Panc1 (cell line): Measurements from ENCODE around the gene ELAPOR1. TPM values are rescaled to one million over a fixed set of nuclear protein-coding genes. Genes with fewer than 3 reads are reported as not detected.

Experiments
- ATAC-seq: fragments of 200-7000 bp; cut with Tn5 transposase; 2 replicates; pipeline ENCODE4 v1.9.1; 2020; ENCODE audit warnings: mild to moderate bottlenecking, moderate library complexity
- BruUV-seq: library from RNA; stranded (reverse); fragments of 400-500 nt; replicated peaks from 2 replicates; lab custom pipeline; 2021; lab: Mats Ljungman, UMichigan
- CTCF ChIA-PET: fragments of 300-600 bp; sonication (Branson Sonifier 250); formaldehyde crosslinking; loops from one replicate; lab custom pipeline; 2022; ENCODE audit warnings: antibody characterized with exemption; lab: Charles Lee
- POLR2A ChIA-PET: fragments of 300-600 bp; sonication (Branson Sonifier 250); formaldehyde crosslinking; loops from one replicate; lab custom pipeline; 2022; ENCODE audit warnings: antibody characterized with exemption; lab: Charles Lee
- DNase-seq: peaks from one replicate; pipeline ENCODE4 v3.0.0-alpha.2; 2010; ENCODE audit warnings: low read depth, low spot score
- H3K27ac ChIP-seq: 2 replicates; pipeline ENCODE4 v1.5.1; 2011; ENCODE audit warnings: mild to moderate bottlenecking, low read length, inconsistent platforms
- H3K27me3 ChIP-seq: fragments of 200-500 bp; sonication (Bioruptor generic); 2 replicates; pipeline ENCODE4 v1.6.0; 2014; ENCODE audit warnings: low read length, inconsistent platforms; ENCODE audit not compliant: control insufficient read depth, insufficient read depth
- H3K36me3 ChIP-seq: fragments of 200-500 bp; sonication (Bioruptor generic); 2 replicates; pipeline ENCODE4 v1.5.1; 2014; ENCODE audit warnings: inconsistent platforms, mild to moderate bottlenecking, low read length, moderate library complexity; ENCODE audit not compliant: control insufficient read depth, insufficient read depth
- H3K4me1 ChIP-seq: 2 replicates; pipeline ENCODE4 v1.5.1; 2011; ENCODE audit warnings: inconsistent platforms, mild to moderate bottlenecking, low read length, moderate library complexity; ENCODE audit not compliant: control insufficient read depth, insufficient read depth
- H3K4me3 ChIP-seq, 2 experiments: 2 replicates each; pipeline ENCODE4 v1.5.1; 2011 to 2012; ENCODE audit warnings: low read depth in 2 of 2, low read length in 2 of 2, mild to moderate bottlenecking in 2 of 2, inconsistent platforms in 1 of 2, moderate library complexity in 1 of 2
- H3K9me3 ChIP-seq: fragments of 200-500 bp; sonication (Bioruptor generic); 2 replicates; pipeline ENCODE4 v1.5.1; 2014; ENCODE audit warnings: low read depth, mild to moderate bottlenecking, inconsistent platforms, low read length, moderate library complexity; ENCODE audit not compliant: control insufficient read depth, insufficient read depth
- CTCF ChIP-seq: fragments of 450-650 bp; IDR thresholded peaks from 2 replicates; pipeline ENCODE4 v1.5.1; 2017; ENCODE audit warnings: mild to moderate bottlenecking
- POLR2AphosphoS5 ChIP-seq: IDR thresholded peaks from 2 replicates; pipeline ENCODE4 v1.6.1; 2012; ENCODE audit warnings: mild to moderate bottlenecking, low read depth, low read length, moderate library complexity
- SIN3A ChIP-seq: IDR thresholded peaks from 2 replicates; pipeline ENCODE4 v1.6.1; 2012; ENCODE audit warnings: low read depth, mild to moderate bottlenecking, low read length, moderate library complexity, borderline replicate concordance; ENCODE audit not compliant: insufficient read depth
- TCF7L2 ChIP-seq: IDR thresholded peaks from 2 replicates; pipeline ENCODE4 v1.6.1; 2011; ENCODE audit warnings: mild to moderate bottlenecking, low read depth, low read length, inconsistent platforms
- in situ Hi-C: cut with HindIII; loops from 2 replicates; pipeline ENCODE4 v1.10.0; 2016; ENCODE audit warnings: low sequenced_read_pairs, low pct_unique_long_range_greater_than_20kb
- intact Hi-C: fragments of 100-400 bp; cut with micrococcal nuclease; formaldehyde crosslinking; loops from one replicate; pipeline ENCODE4 v1.10.0; 2022; ENCODE audit not compliant: unreplicated experiment
- total RNA-seq: library from RNA; stranded (reverse); gene quantifications from one replicate; pipeline ENCODE4 v1.2.1, GENCODE V29; 2021; ENCODE audit not compliant: unreplicated experiment
- TF ChIP-seq, protein P1 (sequence below), 2 experiments: IDR thresholded peaks; 2 replicates each; pipeline ENCODE4 v1.6.1; 2011 to 2012; ENCODE audit warnings: low read depth in 2 of 2, control low read depth in 1 of 2, low read length in 1 of 2, mild to moderate bottlenecking in 1 of 2, moderate library complexity in 1 of 2; ENCODE audit not compliant: insufficient read depth in 1 of 2

Gene ELAPOR1
- total RNA-seq, 1 experiment from 2014 or later: 0.28 TPM

- ChIA-PET CTCF (no interaction called here), POLR2A (interaction anchor here (0.7 to 1.1 kb wide), 2 partner anchors 11 to 104 kb away, joined by 3 to 9 read pairs; no protein-coding TSS in a partner anchor)
- DNase-seq (no peak), ATAC-seq (no peak)
- Histone ChIP-seq H3K4me1 (peaks cover 19% of the 10 kb centered on the region), H3K36me3 (peaks cover 8% of the 10 kb centered on the region), H3K4me3 (peak overlapping the region; percentile 61 to 90), H3K27ac (peak overlapping the region; percentile 95), H3K9me3 (no peaks in the 10 kb centered on the region), H3K27me3 (no peaks in the 10 kb centered on the region)
- intact Hi-C loops (loop anchor here (5.0 kb wide), 1 partner anchor 105 kb away; no protein-coding TSS in a partner anchor), in situ Hi-C loops (no loop called here)
- no TSS peak for BruUV-seq
- TF ChIP-seq POLR2AphosphoS5: no peak
- no peak for TF ChIP-seq CTCF
- no peak for TF ChIP-seq TCF7L2
- TF ChIP-seq SIN3A: no peak
- TF ChIP-seq, protein P1, sequence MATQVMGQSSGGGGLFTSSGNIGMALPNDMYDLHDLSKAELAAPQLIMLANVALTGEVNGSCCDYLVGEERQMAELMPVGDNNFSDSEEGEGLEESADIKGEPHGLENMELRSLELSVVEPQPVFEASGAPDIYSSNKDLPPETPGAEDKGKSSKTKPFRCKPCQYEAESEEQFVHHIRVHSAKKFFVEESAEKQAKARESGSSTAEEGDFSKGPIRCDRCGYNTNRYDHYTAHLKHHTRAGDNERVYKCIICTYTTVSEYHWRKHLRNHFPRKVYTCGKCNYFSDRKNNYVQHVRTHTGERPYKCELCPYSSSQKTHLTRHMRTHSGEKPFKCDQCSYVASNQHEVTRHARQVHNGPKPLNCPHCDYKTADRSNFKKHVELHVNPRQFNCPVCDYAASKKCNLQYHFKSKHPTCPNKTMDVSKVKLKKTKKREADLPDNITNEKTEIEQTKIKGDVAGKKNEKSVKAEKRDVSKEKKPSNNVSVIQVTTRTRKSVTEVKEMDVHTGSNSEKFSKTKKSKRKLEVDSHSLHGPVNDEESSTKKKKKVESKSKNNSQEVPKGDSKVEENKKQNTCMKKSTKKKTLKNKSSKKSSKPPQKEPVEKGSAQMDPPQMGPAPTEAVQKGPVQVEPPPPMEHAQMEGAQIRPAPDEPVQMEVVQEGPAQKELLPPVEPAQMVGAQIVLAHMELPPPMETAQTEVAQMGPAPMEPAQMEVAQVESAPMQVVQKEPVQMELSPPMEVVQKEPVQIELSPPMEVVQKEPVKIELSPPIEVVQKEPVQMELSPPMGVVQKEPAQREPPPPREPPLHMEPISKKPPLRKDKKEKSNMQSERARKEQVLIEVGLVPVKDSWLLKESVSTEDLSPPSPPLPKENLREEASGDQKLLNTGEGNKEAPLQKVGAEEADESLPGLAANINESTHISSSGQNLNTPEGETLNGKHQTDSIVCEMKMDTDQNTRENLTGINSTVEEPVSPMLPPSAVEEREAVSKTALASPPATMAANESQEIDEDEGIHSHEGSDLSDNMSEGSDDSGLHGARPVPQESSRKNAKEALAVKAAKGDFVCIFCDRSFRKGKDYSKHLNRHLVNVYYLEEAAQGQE (IDR thresholded peaks at IDR 0.05; ENCODE audit: insufficient read depth in 1 of 2, low read depth in 2 of 2, low read length in 1 of 2): no peak
Observed at GRCh38 chr1:109091839-109092193, 22.1 kb upstream of the ELAPOR1 start.

DNA sequence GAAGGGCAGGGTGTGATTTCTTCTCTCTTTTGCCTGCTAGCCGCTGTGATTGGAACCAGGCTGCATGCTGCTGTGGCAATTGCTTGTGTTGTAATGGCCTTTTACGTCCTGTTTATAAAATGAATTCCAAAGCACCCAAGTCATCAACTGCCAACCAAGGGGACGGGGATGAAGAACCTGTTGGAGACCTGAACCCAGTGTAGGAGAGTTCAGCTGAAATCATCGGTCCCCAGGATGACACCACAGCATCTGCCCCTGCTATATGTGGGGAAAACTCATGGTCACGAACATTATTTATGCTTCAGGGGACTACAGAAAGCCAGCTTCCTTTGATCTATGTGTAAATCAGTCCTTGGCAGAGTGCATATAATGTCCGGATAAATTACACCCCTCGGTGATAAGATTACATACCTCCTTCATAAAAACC, 19.5 kb upstream of the ELAPOR1 start:
- ChIA-PET CTCF (interaction anchor here (0.5 kb wide), 1 partner anchor 8 kb away, joined by 3 read pairs; no protein-coding TSS in a partner anchor), POLR2A (interaction anchor here (0.7 kb wide), 1 partner anchor 18 kb away, joined by 3 read pairs; a partner anchor contains a TSS)
- Histone ChIP-seq H3K4me3 (no peak overlapping the region), H3K4me1 (peaks cover 19% of the 10 kb centered on the region), H3K27ac (peak overlapping the region; percentile 77), H3K27me3 (no peaks in the 10 kb centered on the region), H3K9me3 (no peaks in the 10 kb centered on the region), H3K36me3 (peaks cover 8% of the 10 kb centered on the region)
- TSS peak; percentile 36 for BruUV-seq
- in situ Hi-C loops (no loop called here), intact Hi-C loops (loop anchor here (5.0 kb wide), 1 partner anchor 103 kb away; no protein-coding TSS in a partner anchor)
- no peak for ATAC-seq
- TF ChIP-seq TCF7L2: peak; percentile 43; the same call in 1 of the 2 replicates
- no peak for TF ChIP-seq POLR2AphosphoS5
- DNase-seq: no peak

- ATAC-seq (no peak), DNase-seq (no peak)
- no peak for TF ChIP-seq SIN3A
- TF ChIP-seq, protein P1 (IDR thresholded peaks at IDR 0.05; ENCODE audit: insufficient read depth in 1 of 2, low read depth in 2 of 2, low read length in 1 of 2): no peak
- no peak for TF ChIP-seq CTCF
- no peak for TF ChIP-seq POLR2AphosphoS5
- no peak for TF ChIP-seq TCF7L2
Observed at GRCh38 chr1:109094871-109095270, 19.0 kb upstream of the ELAPOR1 start.

More at GRCh38 chr1:109094871-109095270, 19.0 kb upstream of the ELAPOR1 start:
- intact Hi-C loops (loop anchor here (5.0 kb wide), 1 partner anchor 102 kb away; no protein-coding TSS in a partner anchor), in situ Hi-C loops (no loop called here)
- Histone ChIP-seq H3K27ac (peak overlapping the region; percentile 77), H3K4me3 (no peak overlapping the region), H3K9me3 (no peaks in the 10 kb centered on the region), H3K27me3 (no peaks in the 10 kb centered on the region), H3K36me3 (peaks cover 8% of the 10 kb centered on the region), H3K4me1 (peaks cover 19% of the 10 kb centered on the region)
- POLR2A ChIA-PET: interaction anchor here (0.6 kb wide), 1 partner anchor 101 kb away, joined by 16 read pairs; no protein-coding TSS in a partner anchor
- BruUV-seq: no TSS peak
- CTCF ChIA-PET: no interaction called here
